ENCODE measurements around the gene CEP120. TPM values are rescaled to one million over a fixed set of nuclear protein-coding genes. Genes with fewer than 3 reads are reported as not detected.
"Not testable (repeated sequence)": the region's sequence is repeated elsewhere in the genome, so short reads cannot be mapped to it uniquely, and the experiment has no call there.

The CEP120 gene
- total and polyA plus RNA-seq, 7 experiments from 2014 or later, result 22.5 to 74.6 (median 46.3) TPM

DNA sequence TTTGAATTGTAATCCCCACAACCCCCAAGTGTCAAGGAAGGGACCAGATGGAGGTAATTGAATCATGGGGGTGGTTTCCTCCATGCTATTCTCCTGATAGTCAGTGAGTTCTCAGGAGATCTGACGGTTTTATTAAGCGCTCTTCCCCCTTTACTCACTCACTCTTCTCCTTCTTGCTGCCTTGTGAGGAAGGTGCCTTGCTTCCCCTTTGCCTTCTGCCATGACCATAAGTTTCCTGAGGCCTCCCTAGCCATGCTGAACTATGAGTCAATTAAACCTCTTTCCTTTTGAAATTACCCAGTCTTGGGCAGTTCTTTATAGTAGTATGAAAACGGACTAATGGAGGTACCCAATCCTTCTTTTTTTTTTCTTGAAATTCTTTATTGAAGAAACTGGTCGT is 2.2 kb upstream of the CEP120 start:
- intact Hi-C loops (cut with micrococcal nuclease), result loop anchor here in 1 of 2 donors (10.0 kb wide), 1 partner anchor 581 kb away; the partner anchor contains the start of gene SNX24
- POLR2A ChIA-PET, result no interaction called here

GRCh38 chr5:123422433-123423277 is 548 bp downstream of the CEP120 start:
- ChIA-PET CTCF (interaction anchor here (0.9 to 2.0 kb wide), 4 partner anchors 40 to 188 kb away, joined by 3 to 11 read pairs (median 4); no protein-coding TSS in a partner anchor), POLR2A (interaction anchor here (0.5 to 2.9 kb wide), 27 partner anchors 11 to 1461 kb away, joined by 3 to 88 read pairs (median 4); partner anchors contain the start of genes CSNK1G3, SNX2 and SRFBP1)
- Histone ChIP-seq H3K27me3 (ENCODE audit: control insufficient read depth in 2 of 2, insufficient read depth in 2 of 2, low read length in 2 of 2) (no peaks in the 10 kb centered on the region), H3K4me3 (ENCODE audit: low read length) (peak overlapping the region; percentile 73), H3K4me1 (ENCODE audit: control insufficient read depth in 2 of 2, insufficient read depth in 2 of 2, low read length in 2 of 2) (peaks cover 26 to 29% of the 10 kb centered on the region in 2 donors), H3K36me3 (ENCODE audit: control insufficient read depth in 2 of 3, insufficient read depth in 3 of 3, low read length in 3 of 3) (peaks cover 0 to 6% (median 0%) of the 10 kb centered on the region in 3 experiments), H3K9me3 (ENCODE audit: control insufficient read depth in 2 of 3, low read length in 3 of 3) (no peaks in the 10 kb centered on the region), H3K27ac (ENCODE audit: low read depth, low read length) (peak overlapping the region; percentile 97)
- Mint-ChIP-seq H3K9me3 (peaks cover 0 to 3% (median 0%) of the 10 kb centered on the region in 11 donors), H3K36me3 (peaks cover 0 to 23% (median 10%) of the 10 kb centered on the region in 5 donors), H3K27ac (peak overlapping the region in 2 of 9 donors; percentile 99 to 100), H3K4me3 (no peak overlapping the region), H3K27me3 (no peaks in the 10 kb centered on the region), H3K4me1 (peaks cover 11 to 30% (median 28%) of the 10 kb centered on the region in 7 donors)
- ATAC-seq, result no peak
- DNase-seq, result peak in 6 of 9 donors; percentile 19 to 52 (median 42)
- intact Hi-C loops (cut with micrococcal nuclease), result loop anchor here (1.0 to 10.0 kb wide), 12 partner anchors 17 to 1461 kb away; partner anchors contain the start of genes CSNK1G3 (in 2 of the 2), SNX2 (in 2 of the 2), SNX24 (in 2 of the 2) and SRFBP1 (in 1 of the 2)

More for the DNA sequence above, 2.2 kb upstream of the CEP120 start:
- Mint-ChIP-seq H3K4me3 (peak overlapping the region in 7 of 10 donors; percentile 22 to 58 (median 42)), H3K9me3 (peaks cover 0 to 3% (median 0%) of the 10 kb centered on the region in 11 donors), H3K27me3 (peaks cover 0 to 6% (median 0%) of the 10 kb centered on the region in 5 donors), H3K36me3 (peaks cover 0 to 9% (median 4%) of the 10 kb centered on the region in 5 donors), H3K27ac (peak overlapping the region; percentile 13 to 92 (median 80)), H3K4me1 (peaks cover under 1 to 20% (median 15%) of the 10 kb centered on the region in 7 donors)
- no peak overlapping the region for H3K4me3 ChIP-seq (ENCODE audit: low read length)
- no peak for ATAC-seq
- no peaks in the 10 kb centered on the region for H3K27me3 ChIP-seq (ENCODE audit: control insufficient read depth in 2 of 2, insufficient read depth in 2 of 2, low read length in 2 of 2)
- CTCF ChIA-PET, result no interaction called here
- no peaks in the 10 kb centered on the region for H3K9me3 ChIP-seq (ENCODE audit: control insufficient read depth in 2 of 3, low read length in 3 of 3)
- peaks cover 21 to 22% of the 10 kb centered on the region in 2 donors for H3K4me1 ChIP-seq (ENCODE audit: control insufficient read depth in 2 of 2, insufficient read depth in 2 of 2, low read length in 2 of 2)
- H3K27ac ChIP-seq (ENCODE audit: low read depth, low read length), result no peak overlapping the region
- no peak for DNase-seq
- H3K36me3 ChIP-seq (ENCODE audit: control insufficient read depth in 2 of 3, insufficient read depth in 3 of 3, low read length in 3 of 3), result peaks cover 0 to 6% (median 0%) of the 10 kb centered on the region in 3 experiments

DNA sequence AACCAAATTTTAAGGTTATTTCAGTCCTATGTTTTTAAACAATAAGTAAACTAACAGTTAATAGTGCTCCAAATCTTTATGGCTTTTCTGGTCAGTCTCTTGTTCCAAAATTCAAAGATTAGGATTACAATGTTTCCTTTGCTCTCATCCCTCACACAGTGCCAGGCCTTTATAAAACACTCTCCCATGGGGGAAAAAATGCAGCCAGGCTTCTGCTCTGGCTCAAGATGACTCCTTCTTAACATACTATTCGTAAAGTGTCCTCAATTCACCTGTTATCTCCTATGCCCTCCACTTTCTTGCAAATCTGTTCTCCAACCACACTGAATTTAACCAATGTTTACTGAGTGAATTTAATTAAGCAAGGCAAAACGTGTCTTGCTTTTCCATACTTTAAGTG is 1.4 kb downstream of the CEP120 start:
- peaks cover 0 to 27% (median 16%) of the 10 kb centered on the region in 5 donors for H3K36me3 Mint-ChIP-seq
- H3K27ac ChIP-seq (ENCODE audit: low read depth, low read length), result peak overlapping the region; percentile 97
- CTCF ChIA-PET, result no interaction called here

GRCh38 chr5:123414974-123415373 is 8.2 kb downstream of the CEP120 start:
- intact Hi-C loops (cut with micrococcal nuclease), result no loop called here
- H3K27me3 Mint-ChIP-seq, result no peaks in the 10 kb centered on the region
- CTCF ChIA-PET, result no interaction called here
- peak overlapping the region in 2 of 10 donors; percentile 19 to 37 for H3K4me3 Mint-ChIP-seq
- peaks cover 7 to 44% (median 32%) of the 10 kb centered on the region in 5 donors for H3K36me3 Mint-ChIP-seq
- POLR2A ChIA-PET, result no interaction called here
- Histone ChIP-seq H3K27me3 (ENCODE audit: control insufficient read depth in 2 of 2, insufficient read depth in 2 of 2, low read length in 2 of 2) (no peaks in the 10 kb centered on the region), H3K4me1 (ENCODE audit: control insufficient read depth in 2 of 2, insufficient read depth in 2 of 2, low read length in 2 of 2) (peaks cover 1 to 5% of the 10 kb centered on the region in 2 donors), H3K36me3 (ENCODE audit: control insufficient read depth in 2 of 3, insufficient read depth in 3 of 3, low read length in 3 of 3) (peaks cover 0 to 45% (median 9%) of the 10 kb centered on the region in 3 experiments), H3K4me3 (ENCODE audit: low read length) (no peak overlapping the region), H3K27ac (ENCODE audit: low read depth, low read length) (no peak overlapping the region), H3K9me3 (ENCODE audit: control insufficient read depth in 2 of 3, low read length in 3 of 3) (no peaks in the 10 kb centered on the region)
- ATAC-seq (no peak), DNase-seq (no peak)
- H3K27ac Mint-ChIP-seq, result peak overlapping the region in 1 of 9 donors; percentile 76
- no peaks in the 10 kb centered on the region for H3K9me3 Mint-ChIP-seq
- peaks cover 13 to 57% (median 45%) of the 10 kb centered on the region in 7 donors for H3K4me1 Mint-ChIP-seq

More for the DNA sequence above, 1.4 kb downstream of the CEP120 start:
- Mint-ChIP-seq H3K27ac (no peak overlapping the region), H3K27me3 (no peaks in the 10 kb centered on the region), H3K9me3 (peaks cover 0 to 3% (median 0%) of the 10 kb centered on the region in 11 donors), H3K4me3 (no peak overlapping the region), H3K4me1 (peaks cover 11 to 35% (median 33%) of the 10 kb centered on the region in 7 donors)
- POLR2A ChIA-PET, result interaction anchor here (0.7 to 2.9 kb wide), 8 partner anchors 10 to 1460 kb away, joined by 3 to 88 read pairs (median 4); partner anchors contain the start of genes CSNK1G3 and SRFBP1
- H3K4me1 ChIP-seq (ENCODE audit: control insufficient read depth in 2 of 2, insufficient read depth in 2 of 2, low read length in 2 of 2), result peaks cover 26 to 29% of the 10 kb centered on the region in 2 donors
- no peak for ATAC-seq
- H3K4me3 ChIP-seq (ENCODE audit: low read length), result peak overlapping the region; percentile 73
- no peaks in the 10 kb centered on the region for H3K27me3 ChIP-seq (ENCODE audit: control insufficient read depth in 2 of 2, insufficient read depth in 2 of 2, low read length in 2 of 2)
- intact Hi-C loops (cut with micrococcal nuclease), result loop anchor here in 1 of 2 donors (1.0 to 10.0 kb wide), 2 partner anchors 577 to 1459 kb away; partner anchors contain the start of gene SNX24
- peaks cover 0 to 6% (median 0%) of the 10 kb centered on the region in 3 experiments for H3K36me3 ChIP-seq (ENCODE audit: control insufficient read depth in 2 of 3, insufficient read depth in 3 of 3, low read length in 3 of 3)
- DNase-seq, result no peak
- H3K9me3 ChIP-seq (ENCODE audit: control insufficient read depth in 2 of 3, low read length in 3 of 3), result no peaks in the 10 kb centered on the region

DNA sequence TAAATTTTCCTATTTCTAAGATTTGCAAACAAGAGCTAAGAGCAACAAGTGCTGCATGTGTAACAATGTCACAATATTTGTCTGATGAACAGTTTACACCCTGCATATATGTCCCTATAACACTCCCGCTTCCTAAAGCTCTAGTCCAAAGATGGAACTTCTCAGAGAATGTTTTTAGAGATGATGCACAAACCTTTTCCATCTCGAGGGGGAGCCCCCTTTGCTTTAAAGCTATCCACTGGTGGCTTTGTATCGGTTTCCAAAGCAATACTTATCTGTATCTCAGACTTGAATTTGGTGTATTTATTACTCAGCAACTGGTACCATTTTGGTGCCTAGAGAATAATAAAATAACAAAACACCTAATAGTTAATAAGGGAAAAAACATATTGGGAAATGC is 11.0 kb downstream of the CEP120 start:
- H3K27ac Mint-ChIP-seq, result no peak overlapping the region
- no peak for ATAC-seq

DNA sequence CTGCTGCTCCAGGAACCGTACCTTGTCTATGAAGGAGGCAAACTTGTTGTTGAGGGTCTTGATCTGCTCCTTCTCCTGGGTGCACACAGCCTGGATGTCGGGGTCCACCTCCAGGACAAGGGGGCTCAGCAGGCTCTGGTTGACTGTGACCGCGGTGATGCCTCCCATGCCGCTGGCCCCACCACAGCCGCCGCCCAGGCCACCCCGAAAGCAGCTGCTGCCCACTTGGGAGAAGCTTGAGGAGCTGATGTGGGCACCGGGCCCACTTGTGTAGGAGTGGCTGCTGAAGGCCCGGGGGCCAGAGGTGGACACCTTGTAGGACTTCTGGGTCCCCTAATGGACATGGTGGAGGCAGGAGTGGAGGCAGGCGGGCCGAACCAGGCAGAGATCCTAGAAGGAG is 21.2 kb downstream of the CEP120 start:
- DNase-seq; H3K4me1 ChIP-seq (ENCODE audit: control insufficient read depth in 2 of 2, insufficient read depth in 2 of 2, low read length in 2 of 2); ATAC-seq; H3K27me3 Mint-ChIP-seq; CTCF ChIA-PET; POLR2A ChIA-PET; H3K27ac ChIP-seq (ENCODE audit: low read depth, low read length); intact Hi-C loops (cut with micrococcal nuclease); H3K4me3 ChIP-seq (ENCODE audit: low read length); H3K27ac Mint-ChIP-seq; H3K27me3 ChIP-seq (ENCODE audit: control insufficient read depth in 2 of 2, insufficient read depth in 2 of 2, low read length in 2 of 2); H3K9me3 ChIP-seq (ENCODE audit: control insufficient read depth in 2 of 3, low read length in 3 of 3); H3K9me3 Mint-ChIP-seq; H3K4me3 Mint-ChIP-seq: not testable (repeated sequence)
- peaks cover 19 to 77% (median 45%) of the 10 kb centered on the region in 5 donors for H3K36me3 Mint-ChIP-seq
- H3K4me1 Mint-ChIP-seq, result peaks cover 4 to 27% (median 17%) of the 10 kb centered on the region in 7 donors
- H3K36me3 ChIP-seq (ENCODE audit: control insufficient read depth in 2 of 3, insufficient read depth in 3 of 3, low read length in 3 of 3), result peaks cover 11 to 55% (median 15%) of the 10 kb centered on the region in 3 experiments

More for the DNA sequence above, 11.0 kb downstream of the CEP120 start:
- no peaks in the 10 kb centered on the region for H3K9me3 Mint-ChIP-seq
- H3K36me3 Mint-ChIP-seq, result peaks cover 7 to 53% (median 37%) of the 10 kb centered on the region in 5 donors
- ChIA-PET CTCF (no interaction called here), POLR2A (interaction anchor here (0.9 to 1.6 kb wide), 3 partner anchors 10 to 14 kb away, joined by 3 to 6 read pairs (median 3); partner anchors contain the start of gene CEP120)
- H3K4me1 Mint-ChIP-seq, result peaks cover 14 to 65% (median 51%) of the 10 kb centered on the region in 7 donors
- Histone ChIP-seq H3K4me1 (ENCODE audit: control insufficient read depth in 2 of 2, insufficient read depth in 2 of 2, low read length in 2 of 2) (no peaks in the 10 kb centered on the region), H3K27ac (ENCODE audit: low read depth, low read length) (no peak overlapping the region), H3K27me3 (ENCODE audit: control insufficient read depth in 2 of 2, insufficient read depth in 2 of 2, low read length in 2 of 2) (no peaks in the 10 kb centered on the region), H3K4me3 (ENCODE audit: low read length) (no peak overlapping the region), H3K36me3 (ENCODE audit: control insufficient read depth in 2 of 3, insufficient read depth in 3 of 3, low read length in 3 of 3) (peaks cover 0 to 52% (median 13%) of the 10 kb centered on the region in 3 experiments), H3K9me3 (ENCODE audit: control insufficient read depth in 2 of 3, low read length in 3 of 3) (no peaks in the 10 kb centered on the region)
- DNase-seq, result no peak
- H3K4me3 Mint-ChIP-seq, result no peak overlapping the region
- intact Hi-C loops (cut with micrococcal nuclease), result no loop called here
- no peaks in the 10 kb centered on the region for H3K27me3 Mint-ChIP-seq
